Stimulated activated CD8-positive, alpha-beta memory T cell treated with anti-CD3 and anti-CD28 coated beads, Interleukin-4, amount 100 ng/mL, for 48 hours (primary cell): Measurements from ENCODE around the gene NDUFA7.

Experiments used
- DNase-seq: peaks from one replicate; pipeline ENCODE4 v3.0.0-alpha.2; 2020

NDUFA7 gene

GRCh38 chr19:8261347-8261746 lies 59.8 kb downstream of the NDUFA7 start:
- no peak for DNase-seq
